GM13976 (cell line): ENCODE measurements around the gene MYO1D.

Source experiments
- DNase-seq: peaks from one replicate; pipeline ENCODE4 v3.0.0; 2012; ENCODE audit warnings: low spot score
- in situ Hi-C: fragments of 300-500 bp; cut with MboI; formaldehyde crosslinking; loops from one replicate; pipeline ENCODE4 v1.12.0; 2022; ENCODE audit warnings: low sequenced_read_pairs, mixed read lengths, inconsistent platforms; ENCODE audit not compliant: unreplicated experiment
- TF ChIP-seq, protein P1 (sequence below): IDR thresholded peaks from 2 replicates; pipeline ENCODE4 v1.5.1; 2012; ENCODE audit warnings: borderline replicate concordance, mild to moderate bottlenecking; ENCODE audit not compliant: insufficient read depth; ENCODE audit errors: extremely low read depth, missing control alignments, control extremely low read depth

The MYO1D gene

DNA sequence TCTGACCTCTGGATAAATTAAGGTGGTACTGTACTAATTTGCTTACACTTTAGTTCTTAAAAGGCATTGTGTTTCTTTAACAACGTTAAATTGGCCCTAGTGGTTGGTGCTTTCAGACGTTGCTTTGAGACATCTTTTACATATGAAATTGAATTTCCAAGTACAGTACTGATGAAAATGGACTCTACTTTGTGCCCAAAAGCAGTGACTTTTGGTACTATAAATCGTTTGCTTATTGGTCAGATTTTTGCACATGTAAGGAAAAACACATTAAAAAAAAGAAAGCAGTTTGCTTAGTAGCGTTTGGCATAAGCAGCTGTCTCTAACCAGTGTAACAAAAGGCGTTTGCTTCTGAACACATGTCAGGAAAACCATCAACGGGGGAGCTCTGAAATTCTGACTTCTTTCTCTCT lies 250.5 kb downstream of the MYO1D start:
- TF ChIP-seq, protein P1, sequence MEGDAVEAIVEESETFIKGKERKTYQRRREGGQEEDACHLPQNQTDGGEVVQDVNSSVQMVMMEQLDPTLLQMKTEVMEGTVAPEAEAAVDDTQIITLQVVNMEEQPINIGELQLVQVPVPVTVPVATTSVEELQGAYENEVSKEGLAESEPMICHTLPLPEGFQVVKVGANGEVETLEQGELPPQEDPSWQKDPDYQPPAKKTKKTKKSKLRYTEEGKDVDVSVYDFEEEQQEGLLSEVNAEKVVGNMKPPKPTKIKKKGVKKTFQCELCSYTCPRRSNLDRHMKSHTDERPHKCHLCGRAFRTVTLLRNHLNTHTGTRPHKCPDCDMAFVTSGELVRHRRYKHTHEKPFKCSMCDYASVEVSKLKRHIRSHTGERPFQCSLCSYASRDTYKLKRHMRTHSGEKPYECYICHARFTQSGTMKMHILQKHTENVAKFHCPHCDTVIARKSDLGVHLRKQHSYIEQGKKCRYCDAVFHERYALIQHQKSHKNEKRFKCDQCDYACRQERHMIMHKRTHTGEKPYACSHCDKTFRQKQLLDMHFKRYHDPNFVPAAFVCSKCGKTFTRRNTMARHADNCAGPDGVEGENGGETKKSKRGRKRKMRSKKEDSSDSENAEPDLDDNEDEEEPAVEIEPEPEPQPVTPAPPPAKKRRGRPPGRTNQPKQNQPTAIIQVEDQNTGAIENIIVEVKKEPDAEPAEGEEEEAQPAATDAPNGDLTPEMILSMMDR = no peak
- in situ Hi-C loops = no loop called here
- DNase-seq = no peak

DNA sequence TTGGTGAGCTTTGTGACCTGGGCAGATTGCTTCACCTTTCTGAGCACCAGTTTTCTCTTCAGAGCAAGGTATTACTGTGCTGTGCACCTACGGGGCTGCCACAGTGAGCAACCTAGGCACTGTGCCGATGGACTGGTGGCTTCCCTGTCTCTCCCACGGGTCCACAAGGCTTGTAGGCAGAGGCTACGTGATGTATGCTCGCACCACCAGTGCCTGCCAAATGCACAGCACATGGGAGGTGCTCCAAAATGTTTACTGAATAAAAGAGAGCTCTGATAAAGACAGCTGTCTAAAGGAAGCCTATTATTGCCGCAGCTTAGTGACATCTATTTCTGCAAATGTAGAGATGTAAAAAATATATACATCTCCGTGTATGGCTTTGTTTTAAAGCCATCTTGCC lies 251.0 kb downstream of the MYO1D start:
- TF ChIP-seq, protein P1 = no peak
- DNase-seq = no peak
- in situ Hi-C loops = no loop called here

DNA sequence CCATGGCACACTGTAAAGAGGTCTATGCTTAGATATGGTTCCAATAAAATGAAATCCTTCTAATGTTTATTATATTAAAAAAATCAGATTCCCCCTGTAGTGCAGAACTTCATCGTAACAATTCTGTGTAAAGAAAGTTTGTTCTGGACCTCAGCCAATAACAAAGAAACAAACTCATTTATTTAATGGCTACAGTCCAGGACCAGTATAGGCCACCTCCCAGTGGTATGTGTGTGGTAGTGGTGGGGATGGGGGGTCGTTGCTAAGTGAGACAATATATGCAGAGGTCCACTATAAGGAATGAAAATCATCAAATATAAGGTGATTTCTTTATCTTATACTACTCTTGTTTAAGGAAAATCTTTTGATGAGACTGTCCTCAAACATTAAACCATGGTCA lies 253.7 kb downstream of the MYO1D start:
- DNase-seq = no peak
- TF ChIP-seq, protein P1 = no peak
- in situ Hi-C loops = no loop called here

DNA sequence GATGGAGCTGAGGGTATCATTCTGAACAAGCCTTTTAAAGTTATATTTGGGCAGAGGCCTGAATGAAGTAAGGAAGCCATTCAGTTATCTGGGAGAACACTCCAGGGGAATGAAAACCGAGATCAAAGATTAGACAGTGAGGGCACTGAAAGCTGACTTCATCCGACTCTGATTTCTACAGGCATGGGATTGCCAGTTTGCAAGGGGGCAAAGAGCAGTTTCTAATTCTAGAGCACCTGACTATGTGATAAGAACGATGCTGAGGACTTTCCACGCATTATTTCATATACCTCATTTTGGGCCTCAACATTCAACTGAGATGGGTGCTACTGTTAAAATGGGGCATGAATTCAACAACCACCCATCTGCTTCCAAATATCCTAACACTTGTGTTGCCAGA lies 254.4 kb downstream of the MYO1D start:
- in situ Hi-C loops = no loop called here

DNA sequence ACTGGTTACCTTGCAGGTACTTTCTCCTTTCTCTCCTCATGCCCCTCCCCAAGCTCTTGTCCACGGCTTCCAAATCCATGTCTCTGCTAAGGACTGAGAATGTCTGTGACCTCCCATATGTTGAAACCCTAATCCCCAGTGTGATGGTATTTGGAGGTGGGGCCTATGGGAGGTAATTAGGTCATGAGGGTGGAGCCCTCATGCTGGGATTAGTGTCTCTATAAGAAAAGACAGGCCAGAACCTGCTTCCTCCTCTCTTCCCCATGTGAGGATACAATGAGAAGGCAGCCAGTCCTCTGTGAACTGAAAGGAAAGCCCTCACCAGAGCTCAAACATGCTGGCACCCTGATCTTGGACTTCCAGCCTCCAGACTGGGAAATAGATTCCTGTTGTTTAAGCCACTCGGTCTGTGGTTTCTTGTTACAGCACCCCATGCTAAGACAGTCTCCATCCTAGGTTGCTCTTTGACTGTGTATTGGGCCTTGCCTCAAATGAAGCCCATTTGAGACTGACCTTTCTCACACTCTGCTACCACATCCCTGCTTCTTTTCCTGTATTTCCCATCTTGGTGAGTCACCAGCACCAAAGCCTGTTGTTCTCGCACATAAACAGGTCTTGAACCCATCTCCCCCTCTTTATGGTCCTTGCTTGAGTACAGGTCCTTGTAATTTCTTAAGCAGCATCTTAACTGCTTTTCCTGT lies 255.2 kb downstream of the MYO1D start:
- in situ Hi-C loops = no loop called here
- TF ChIP-seq, protein P1 = no peak
- no peak for DNase-seq

More for the DNA sequence above, 254.4 kb downstream of the MYO1D start:
- TF ChIP-seq, protein P1 = no peak
- no peak for DNase-seq

DNA sequence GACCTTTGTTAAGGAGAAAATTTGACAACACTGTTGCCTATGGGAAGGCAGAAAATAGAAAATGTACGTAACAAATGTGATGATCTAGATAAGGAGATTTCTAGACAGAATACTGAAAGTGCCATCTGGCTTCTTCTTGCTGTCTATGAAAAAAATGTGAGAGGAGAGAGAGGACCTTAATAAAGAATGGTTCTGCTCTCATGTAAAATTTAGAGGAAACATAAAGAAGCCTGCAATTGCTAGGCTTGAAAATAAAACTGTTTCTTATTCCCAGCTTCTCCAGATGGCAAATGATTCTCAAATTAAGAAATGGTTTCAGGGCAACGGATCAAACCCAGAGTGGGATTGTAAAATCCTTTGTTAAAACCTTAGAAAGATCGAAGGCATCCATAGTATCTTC lies 261.6 kb downstream of the MYO1D start:
- TF ChIP-seq, protein P1 = no peak
- DNase-seq = no peak
- in situ Hi-C loops = no loop called here

DNA sequence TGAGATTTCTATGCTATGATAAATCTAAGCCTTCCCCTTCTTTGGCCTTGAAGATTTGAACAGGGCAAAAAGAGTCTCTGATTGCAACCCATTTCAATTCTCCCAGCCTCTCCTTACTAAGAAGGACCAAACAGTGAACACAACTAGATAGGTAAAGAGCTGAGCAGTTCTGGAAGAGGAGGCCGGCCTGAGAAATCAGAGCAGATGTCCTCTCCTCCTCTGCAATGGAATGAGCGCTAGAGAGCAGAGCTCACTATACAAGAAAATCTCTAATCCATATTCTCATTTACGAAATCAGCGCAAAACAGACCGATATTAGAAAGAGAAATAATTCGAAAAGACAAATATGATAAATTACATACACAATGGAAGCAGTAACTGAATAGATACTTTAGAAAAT lies 266.0 kb downstream of the MYO1D start:
- in situ Hi-C loops = no loop called here
- TF ChIP-seq, protein P1 = no peak
- DNase-seq = no peak
